Panc1 (cell line): ENCODE measurements around the gene LSMEM2. TPM values are rescaled to one million over a fixed set of nuclear protein-coding genes. Genes with fewer than 3 reads are reported as not detected.

ENCODE experiments used
- ATAC-seq: fragments of 200-7000 bp; cut with Tn5 transposase; 2 replicates; pipeline ENCODE4 v1.9.1; 2020; ENCODE audit warnings: mild to moderate bottlenecking, moderate library complexity
- BruUV-seq: library from RNA; stranded (reverse); fragments of 400-500 nt; replicated peaks from 2 replicates; lab custom pipeline; 2021; lab: Mats Ljungman, UMichigan
- CTCF ChIA-PET: fragments of 300-600 bp; sonication (Branson Sonifier 250); formaldehyde crosslinking; loops from one replicate; lab custom pipeline; 2022; ENCODE audit warnings: antibody characterized with exemption; lab: Charles Lee
- POLR2A ChIA-PET: fragments of 300-600 bp; sonication (Branson Sonifier 250); formaldehyde crosslinking; loops from one replicate; lab custom pipeline; 2022; ENCODE audit warnings: antibody characterized with exemption; lab: Charles Lee
- DNase-seq: peaks from one replicate; pipeline ENCODE4 v3.0.0-alpha.2; 2010; ENCODE audit warnings: low read depth, low spot score
- H3K27ac ChIP-seq: 2 replicates; pipeline ENCODE4 v1.5.1; 2011; ENCODE audit warnings: mild to moderate bottlenecking, low read length, inconsistent platforms
- H3K27me3 ChIP-seq: fragments of 200-500 bp; sonication (Bioruptor generic); 2 replicates; pipeline ENCODE4 v1.6.0; 2014; ENCODE audit warnings: low read length, inconsistent platforms; ENCODE audit not compliant: control insufficient read depth, insufficient read depth
- H3K36me3 ChIP-seq: fragments of 200-500 bp; sonication (Bioruptor generic); 2 replicates; pipeline ENCODE4 v1.5.1; 2014; ENCODE audit warnings: inconsistent platforms, mild to moderate bottlenecking, low read length, moderate library complexity; ENCODE audit not compliant: control insufficient read depth, insufficient read depth
- H3K4me1 ChIP-seq: 2 replicates; pipeline ENCODE4 v1.5.1; 2011; ENCODE audit warnings: inconsistent platforms, mild to moderate bottlenecking, low read length, moderate library complexity; ENCODE audit not compliant: control insufficient read depth, insufficient read depth
- H3K4me3 ChIP-seq, 2 experiments: 2 replicates each; pipeline ENCODE4 v1.5.1; 2011 to 2012; ENCODE audit warnings: low read depth in 2 of 2, low read length in 2 of 2, mild to moderate bottlenecking in 2 of 2, inconsistent platforms in 1 of 2, moderate library complexity in 1 of 2
- H3K9me3 ChIP-seq: fragments of 200-500 bp; sonication (Bioruptor generic); 2 replicates; pipeline ENCODE4 v1.5.1; 2014; ENCODE audit warnings: low read depth, mild to moderate bottlenecking, inconsistent platforms, low read length, moderate library complexity; ENCODE audit not compliant: control insufficient read depth, insufficient read depth
- POLR2AphosphoS5 ChIP-seq: IDR thresholded peaks from 2 replicates; pipeline ENCODE4 v1.6.1; 2012; ENCODE audit warnings: mild to moderate bottlenecking, low read depth, low read length, moderate library complexity
- SIN3A ChIP-seq: IDR thresholded peaks from 2 replicates; pipeline ENCODE4 v1.6.1; 2012; ENCODE audit warnings: low read depth, mild to moderate bottlenecking, low read length, moderate library complexity, borderline replicate concordance; ENCODE audit not compliant: insufficient read depth
- TCF7L2 ChIP-seq: IDR thresholded peaks from 2 replicates; pipeline ENCODE4 v1.6.1; 2011; ENCODE audit warnings: mild to moderate bottlenecking, low read depth, low read length, inconsistent platforms
- in situ Hi-C: cut with HindIII; loops from 2 replicates; pipeline ENCODE4 v1.10.0; 2016; ENCODE audit warnings: low sequenced_read_pairs, low pct_unique_long_range_greater_than_20kb
- intact Hi-C: fragments of 100-400 bp; cut with micrococcal nuclease; formaldehyde crosslinking; loops from one replicate; pipeline ENCODE4 v1.10.0; 2022; ENCODE audit not compliant: unreplicated experiment
- total RNA-seq: library from RNA; stranded (reverse); gene quantifications from one replicate; pipeline ENCODE4 v1.2.1, GENCODE V29; 2021; ENCODE audit not compliant: unreplicated experiment
- TF ChIP-seq, protein P1 (sequence below), 2 experiments: IDR thresholded peaks; 2 replicates each; pipeline ENCODE4 v1.6.1; 2011 to 2012; ENCODE audit warnings: low read depth in 2 of 2, control low read depth in 1 of 2, low read length in 1 of 2, mild to moderate bottlenecking in 1 of 2, moderate library complexity in 1 of 2; ENCODE audit not compliant: insufficient read depth in 1 of 2
- TF ChIP-seq, protein P2 (sequence below): fragments of 450-650 bp; IDR thresholded peaks from 2 replicates; pipeline ENCODE4 v1.5.1; 2017; ENCODE audit warnings: mild to moderate bottlenecking

The LSMEM2 gene
- total RNA-seq, 1 experiment from 2014 or later, result not detected

DNA sequence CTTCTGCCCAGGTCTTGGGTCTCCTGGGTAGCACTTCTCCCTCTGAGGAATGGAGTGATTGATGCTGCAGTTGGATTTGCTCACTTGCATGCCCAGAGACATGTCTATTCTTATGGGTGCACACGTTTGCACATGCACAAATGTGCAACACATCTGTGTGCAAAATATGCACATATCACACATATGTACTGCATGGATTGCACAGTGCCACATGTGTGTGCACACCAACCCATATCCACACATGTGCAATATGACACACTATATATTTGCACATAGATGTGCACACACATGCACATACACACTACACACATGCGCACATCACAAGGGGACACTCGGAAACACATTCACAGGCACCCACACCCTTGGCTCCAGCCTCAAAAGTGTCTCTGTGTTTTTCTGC lies 10.6 kb upstream of the LSMEM2 start:
- Histone ChIP-seq H3K27me3 (no peaks in the 10 kb centered on the region), H3K4me1 (peaks cover 8% of the 10 kb centered on the region), H3K4me3 (no peak overlapping the region), H3K36me3 (no peaks in the 10 kb centered on the region), H3K9me3 (no peaks in the 10 kb centered on the region), H3K27ac (no peak overlapping the region)
- BruUV-seq, result no TSS peak
- intact Hi-C loops, result loop anchor here (10.0 kb wide), 1 partner anchor 73 kb away; the partner anchor contains the start of gene GNAT1
- in situ Hi-C loops, result no loop called here
- no peak for DNase-seq
- TF ChIP-seq POLR2AphosphoS5 (no peak), SIN3A (no peak), TCF7L2 (no peak)
- TF ChIP-seq, protein P1, sequence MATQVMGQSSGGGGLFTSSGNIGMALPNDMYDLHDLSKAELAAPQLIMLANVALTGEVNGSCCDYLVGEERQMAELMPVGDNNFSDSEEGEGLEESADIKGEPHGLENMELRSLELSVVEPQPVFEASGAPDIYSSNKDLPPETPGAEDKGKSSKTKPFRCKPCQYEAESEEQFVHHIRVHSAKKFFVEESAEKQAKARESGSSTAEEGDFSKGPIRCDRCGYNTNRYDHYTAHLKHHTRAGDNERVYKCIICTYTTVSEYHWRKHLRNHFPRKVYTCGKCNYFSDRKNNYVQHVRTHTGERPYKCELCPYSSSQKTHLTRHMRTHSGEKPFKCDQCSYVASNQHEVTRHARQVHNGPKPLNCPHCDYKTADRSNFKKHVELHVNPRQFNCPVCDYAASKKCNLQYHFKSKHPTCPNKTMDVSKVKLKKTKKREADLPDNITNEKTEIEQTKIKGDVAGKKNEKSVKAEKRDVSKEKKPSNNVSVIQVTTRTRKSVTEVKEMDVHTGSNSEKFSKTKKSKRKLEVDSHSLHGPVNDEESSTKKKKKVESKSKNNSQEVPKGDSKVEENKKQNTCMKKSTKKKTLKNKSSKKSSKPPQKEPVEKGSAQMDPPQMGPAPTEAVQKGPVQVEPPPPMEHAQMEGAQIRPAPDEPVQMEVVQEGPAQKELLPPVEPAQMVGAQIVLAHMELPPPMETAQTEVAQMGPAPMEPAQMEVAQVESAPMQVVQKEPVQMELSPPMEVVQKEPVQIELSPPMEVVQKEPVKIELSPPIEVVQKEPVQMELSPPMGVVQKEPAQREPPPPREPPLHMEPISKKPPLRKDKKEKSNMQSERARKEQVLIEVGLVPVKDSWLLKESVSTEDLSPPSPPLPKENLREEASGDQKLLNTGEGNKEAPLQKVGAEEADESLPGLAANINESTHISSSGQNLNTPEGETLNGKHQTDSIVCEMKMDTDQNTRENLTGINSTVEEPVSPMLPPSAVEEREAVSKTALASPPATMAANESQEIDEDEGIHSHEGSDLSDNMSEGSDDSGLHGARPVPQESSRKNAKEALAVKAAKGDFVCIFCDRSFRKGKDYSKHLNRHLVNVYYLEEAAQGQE (IDR thresholded peaks at IDR 0.05; ENCODE audit: insufficient read depth in 1 of 2, low read depth in 2 of 2, low read length in 1 of 2), result no peak
- TF ChIP-seq, protein P2, sequence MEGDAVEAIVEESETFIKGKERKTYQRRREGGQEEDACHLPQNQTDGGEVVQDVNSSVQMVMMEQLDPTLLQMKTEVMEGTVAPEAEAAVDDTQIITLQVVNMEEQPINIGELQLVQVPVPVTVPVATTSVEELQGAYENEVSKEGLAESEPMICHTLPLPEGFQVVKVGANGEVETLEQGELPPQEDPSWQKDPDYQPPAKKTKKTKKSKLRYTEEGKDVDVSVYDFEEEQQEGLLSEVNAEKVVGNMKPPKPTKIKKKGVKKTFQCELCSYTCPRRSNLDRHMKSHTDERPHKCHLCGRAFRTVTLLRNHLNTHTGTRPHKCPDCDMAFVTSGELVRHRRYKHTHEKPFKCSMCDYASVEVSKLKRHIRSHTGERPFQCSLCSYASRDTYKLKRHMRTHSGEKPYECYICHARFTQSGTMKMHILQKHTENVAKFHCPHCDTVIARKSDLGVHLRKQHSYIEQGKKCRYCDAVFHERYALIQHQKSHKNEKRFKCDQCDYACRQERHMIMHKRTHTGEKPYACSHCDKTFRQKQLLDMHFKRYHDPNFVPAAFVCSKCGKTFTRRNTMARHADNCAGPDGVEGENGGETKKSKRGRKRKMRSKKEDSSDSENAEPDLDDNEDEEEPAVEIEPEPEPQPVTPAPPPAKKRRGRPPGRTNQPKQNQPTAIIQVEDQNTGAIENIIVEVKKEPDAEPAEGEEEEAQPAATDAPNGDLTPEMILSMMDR, result no peak
- ATAC-seq, result no peak
- ChIA-PET CTCF (no interaction called here), POLR2A (no interaction called here)

DNA sequence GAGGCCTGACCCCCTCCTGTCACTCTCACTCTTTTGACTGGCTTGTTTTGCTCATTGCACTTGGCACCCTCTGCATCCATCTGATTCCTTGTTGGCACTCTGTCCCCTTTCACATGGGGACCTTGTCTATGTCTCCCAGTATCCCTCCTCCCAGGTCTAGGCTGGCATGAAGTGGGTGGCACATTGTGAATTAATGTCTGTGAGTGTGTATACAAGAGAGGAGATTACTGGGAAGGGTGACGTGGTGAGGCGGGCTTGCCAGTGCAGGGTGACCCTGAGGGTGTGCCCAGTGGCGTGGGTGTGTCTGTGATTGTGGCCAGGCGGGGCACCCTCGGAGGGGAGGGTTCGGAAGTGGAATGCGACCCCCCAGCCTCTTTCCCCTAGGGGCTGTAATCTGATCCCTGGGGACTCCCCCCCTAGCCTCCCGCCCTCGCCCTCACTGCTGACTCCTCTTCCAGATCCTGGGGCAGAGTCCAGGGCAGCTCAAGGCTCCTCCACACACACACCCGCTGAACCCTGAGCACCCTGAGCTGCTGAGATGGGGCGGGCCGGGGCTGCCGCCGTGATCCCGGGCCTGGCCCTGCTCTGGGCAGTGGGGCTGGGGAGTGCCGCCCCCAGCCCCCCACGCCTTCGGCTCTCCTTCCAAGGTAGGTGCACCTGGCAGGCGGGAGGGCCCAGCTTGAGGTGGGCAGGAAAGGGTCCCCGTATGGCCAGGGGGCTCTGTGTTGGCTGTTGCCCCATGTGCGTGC lies 10.0 kb upstream of the LSMEM2 start, which contains the start of gene SEMA3B:
TSS of gene SEMA3B (plus strand) at position 445 of the 749 bp plus-strand sequence. CDS start at position 539, 94 bp downstream.
- in situ Hi-C loops (no loop called here), intact Hi-C loops (loop anchor here (10.0 kb wide), 1 partner anchor 74 kb away; the partner anchor contains the start of gene GNAT1)
- BruUV-seq, result no TSS peak
- TF ChIP-seq, protein P1 (IDR thresholded peaks at IDR 0.05; ENCODE audit: insufficient read depth in 1 of 2, low read depth in 2 of 2, low read length in 1 of 2), result no peak
- TF ChIP-seq SIN3A (no peak), TCF7L2 (no peak), POLR2AphosphoS5 (no peak)
- TF ChIP-seq, protein P2, result no peak
- Histone ChIP-seq H3K36me3 (no peaks in the 10 kb centered on the region), H3K4me3 (no peak within 1 kb of the TSS), H3K4me1 (peaks cover 8% of the 10 kb centered on the region), H3K27ac (no peak within 1 kb of the TSS), H3K27me3 (no peaks in the 10 kb centered on the region), H3K9me3 (no peaks in the 10 kb centered on the region)
- POLR2A ChIA-PET, result no interaction called here
- no peak for DNase-seq
- CTCF ChIA-PET, result no interaction called here
- no peak; the same call in 1 of the 2 replicates for ATAC-seq
